ENCODE data around the gene ELOVL3.

GRCh38 chr10:102234888-102235597 lies 8.9 kb downstream of the ELOVL3 start:
- no peak for TF ChIP-seq ELK1 (IDR thresholded peaks at IDR 0.05; ENCODE audit: borderline replicate concordance, low read depth, low read length)
- no peak for TF ChIP-seq CHD1 (IDR thresholded peaks at IDR 0.05; ENCODE audit: low read depth, low read length)
- no peak for TF ChIP-seq CTCF (conservative IDR thresholded peaks at IDR 0.05; ENCODE audit: low read depth, low read length)
- no peak for TF ChIP-seq MAFK (IDR thresholded peaks at IDR 0.05; ENCODE audit: low read depth, low read length)
- TF ChIP-seq POLR2A (IDR thresholded peaks at IDR 0.05; ENCODE audit: low read depth, low read length), result no peak
- TF ChIP-seq BHLHE40 (IDR thresholded peaks at IDR 0.05; ENCODE audit: low read depth, low read length), result no peak
- no peak for TF ChIP-seq USF2 (IDR thresholded peaks at IDR 0.05; ENCODE audit: low read depth, low read length)
- TF ChIP-seq MXI1 (IDR thresholded peaks at IDR 0.05; ENCODE audit: borderline replicate concordance, low read depth, low read length), result no peak
- no peak for TF ChIP-seq RFX5 (IDR thresholded peaks at IDR 0.05; ENCODE audit: low read depth, low read length)
- no peak for TF ChIP-seq CEBPB (IDR thresholded peaks at IDR 0.05; ENCODE audit: low read depth, low read length)
- TF ChIP-seq RCOR1 (IDR thresholded peaks at IDR 0.05; ENCODE audit: insufficient replicate concordance, low read length), result no peak
- no peak for TF ChIP-seq RAD21 (IDR thresholded peaks at IDR 0.05; ENCODE audit: low read length)
- no peak for TF ChIP-seq SMC3 (IDR thresholded peaks at IDR 0.05; ENCODE audit: low read depth, low read length)

Data from IMR-90 (cell line).